Mesenchymal stem cell (in vitro differentiated cells and primary cell): ENCODE measurements around the gene THADA.

Experiments used
- DNase-seq: peaks from one replicate; pipeline ENCODE4 v3.0.0-alpha.2; 2013
- H2AFZ ChIP-seq: one replicate; pipeline ENCODE4 v1.6.1; 2013; ENCODE audit warnings: low read depth, mild to moderate bottlenecking, control low read depth, inconsistent platforms, low read length, moderate library complexity
- H2AK5ac ChIP-seq: 2 replicates; pipeline ENCODE4 v1.6.1; 2013; ENCODE audit warnings: low read length, moderate library complexity, mild to moderate bottlenecking, inconsistent platforms; ENCODE audit not compliant: severe bottlenecking
- H2BK120ac ChIP-seq: one replicate; pipeline ENCODE4 v1.6.1; 2013; ENCODE audit warnings: low read depth, mild to moderate bottlenecking, inconsistent platforms, low read length, moderate library complexity
- H2BK12ac ChIP-seq, 2 experiments: one replicate each; pipeline ENCODE4 v1.6.1; 2013; ENCODE audit warnings: inconsistent platforms in 2 of 2, low read length in 2 of 2, mild to moderate bottlenecking in 2 of 2, moderate library complexity in 2 of 2, control low read depth in 1 of 2
- H2BK15ac ChIP-seq: one replicate; pipeline ENCODE4 v1.6.1; 2013; ENCODE audit warnings: mild to moderate bottlenecking, low read depth, inconsistent platforms; ENCODE audit not compliant: poor library complexity, severe bottlenecking
- H2BK5ac ChIP-seq: 2 replicates; pipeline ENCODE4 v1.6.1; 2013; ENCODE audit warnings: low read depth, mild to moderate bottlenecking, low read length, control low read depth, inconsistent platforms; ENCODE audit not compliant: poor library complexity, severe bottlenecking
- H3K14ac ChIP-seq, 2 experiments: one replicate each; pipeline ENCODE4 v1.6.1; 2013; ENCODE audit warnings: inconsistent platforms in 2 of 2, low read length in 2 of 2, control low read depth in 1 of 2, mild to moderate bottlenecking in 1 of 2, moderate library complexity in 1 of 2
- H3K18ac ChIP-seq, 2 experiments: one replicate each; pipeline ENCODE4 v1.6.1; 2013; ENCODE audit warnings: inconsistent platforms in 2 of 2, low read length in 2 of 2, control low read depth in 1 of 2, low read depth in 1 of 2, mild to moderate bottlenecking in 1 of 2
- H3K23ac ChIP-seq, 2 experiments: one replicate each; pipeline ENCODE4 v1.6.1; 2013; ENCODE audit warnings: inconsistent platforms in 2 of 2, low read length in 2 of 2, mild to moderate bottlenecking in 2 of 2, moderate library complexity in 2 of 2, control low read depth in 1 of 2
- H3K27ac ChIP-seq: 2 replicates; pipeline ENCODE4 v1.5.1; 2013; ENCODE audit warnings: mild to moderate bottlenecking, moderate library complexity, low read length, control low read depth, inconsistent platforms; ENCODE audit not compliant: poor library complexity, severe bottlenecking
- H3K27me3 ChIP-seq, 2 experiments: 2 replicates each; pipeline versions ENCODE4 v1.6.1 to v1.7.0; 2013; ENCODE audit warnings: low read length in 2 of 2, mild to moderate bottlenecking in 2 of 2, moderate library complexity in 2 of 2, control low read depth in 1 of 2, inconsistent platforms in 1 of 2; ENCODE audit not compliant: control insufficient read depth in 1 of 2, insufficient read depth in 1 of 2
- H3K36me3 ChIP-seq, 2 experiments: 2 replicates each; pipeline versions ENCODE4 v1.6.1 to v1.7.0; 2013; ENCODE audit warnings: low read length in 2 of 2, control low read depth in 1 of 2, inconsistent platforms in 1 of 2, low read depth in 1 of 2, mild to moderate bottlenecking in 1 of 2; ENCODE audit not compliant: insufficient read depth in 2 of 2, control insufficient read depth in 1 of 2
- H3K4ac ChIP-seq, 2 experiments: one replicate each; pipeline ENCODE4 v1.6.1; 2013; ENCODE audit warnings: inconsistent platforms in 2 of 2, low read length in 2 of 2, mild to moderate bottlenecking in 2 of 2, moderate library complexity in 2 of 2, control low read depth in 1 of 2, low read depth in 1 of 2
- H3K4me1 ChIP-seq: 2 replicates; pipeline ENCODE4 v1.6.1; 2013; ENCODE audit warnings: low read depth, low read length, control low read depth; ENCODE audit not compliant: control insufficient read depth, insufficient read depth
- H3K4me2 ChIP-seq: 2 replicates; pipeline ENCODE4 v1.6.1; 2013; ENCODE audit warnings: low read length, mild to moderate bottlenecking, inconsistent platforms; ENCODE audit not compliant: poor library complexity, severe bottlenecking
- H3K4me3 ChIP-seq, 2 experiments: 2 replicates each; pipeline versions ENCODE4 v1.5.1 to v1.7.0; 2013; ENCODE audit warnings: low read length in 2 of 2, mild to moderate bottlenecking in 2 of 2, control low read depth in 1 of 2, low read depth in 1 of 2; ENCODE audit not compliant: insufficient read depth in 1 of 2
- H3K79me1 ChIP-seq: replicated peaks from 2 replicates; pipeline ENCODE4 v1.6.1; 2013; ENCODE audit warnings: mild to moderate bottlenecking, control low read depth, low read length, inconsistent platforms; ENCODE audit not compliant: poor library complexity, severe bottlenecking
- H3K9ac ChIP-seq: 2 replicates; pipeline ENCODE4 v1.7.0; 2013; ENCODE audit warnings: mild to moderate bottlenecking, low read length, moderate library complexity
- H3K9me3 ChIP-seq: 2 replicates; pipeline ENCODE4 v1.7.0; 2013; ENCODE audit warnings: mild to moderate bottlenecking, low read length; ENCODE audit not compliant: control insufficient read depth
- H4K8ac ChIP-seq: one replicate; pipeline ENCODE4 v1.6.1; 2013; ENCODE audit warnings: inconsistent platforms, mild to moderate bottlenecking, low read length, moderate library complexity
- H4K91ac ChIP-seq: one replicate; pipeline ENCODE4 v1.6.1; 2013; ENCODE audit warnings: mild to moderate bottlenecking, low read length, inconsistent platforms
- WGBS: methylation state at CpG from one replicate; pipeline ENCODE4 v1.1.7; 2013; ENCODE audit warnings: mixed read lengths; 5-methylcytosine and 5-hydroxymethylcytosine counted together

Gene THADA

DNA sequence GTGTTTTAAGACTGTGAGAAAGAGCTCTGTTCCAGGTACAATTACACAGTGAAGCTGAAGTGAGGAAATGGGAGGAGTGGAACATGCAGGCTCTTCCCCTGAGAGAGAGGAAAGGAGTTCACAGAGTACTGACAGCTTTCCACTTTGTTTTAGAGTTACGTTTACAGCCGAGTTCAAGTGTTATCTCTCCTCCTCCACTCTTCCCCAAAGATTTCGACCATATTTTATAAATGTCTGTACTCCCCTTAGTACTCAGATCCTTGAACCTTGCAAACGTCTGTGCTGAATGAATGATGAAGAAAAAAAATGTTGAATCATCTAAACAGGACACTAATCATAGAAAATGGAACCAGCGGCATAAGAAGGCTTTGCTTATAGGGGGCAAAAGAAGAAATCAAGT lies 121.6 kb downstream of the THADA start:
- H3K36me3 ChIP-seq, result peaks cover 3 to 13% of the 10 kb centered on the region in 2 experiments
- no peak overlapping the region for H3K4me2 ChIP-seq
- no peak overlapping the region for H3K4me3 ChIP-seq
- no peaks in the 10 kb centered on the region for H3K4me1 ChIP-seq
- no peak overlapping the region for H3K18ac ChIP-seq
- no peak overlapping the region for H3K4ac ChIP-seq
- no peak overlapping the region for H2BK5ac ChIP-seq
- H2AK5ac ChIP-seq, result no peak overlapping the region
- H3K23ac ChIP-seq, result no peak overlapping the region
- no peak overlapping the region for H2BK15ac ChIP-seq
- H3K27ac ChIP-seq, result no peak overlapping the region
- H2AFZ ChIP-seq, result no peak overlapping the region
- no peak overlapping the region for H3K9ac ChIP-seq
- H2BK120ac ChIP-seq, result no peak overlapping the region
- peaks cover 8% of the 10 kb centered on the region for H3K9me3 ChIP-seq
- H4K91ac ChIP-seq, result no peak overlapping the region
- no peak overlapping the region for H3K14ac ChIP-seq
- WGBS, result 20% methylated on average over 3 of the region's 5 CpGs
- peaks cover 1% of the 10 kb centered on the region for H3K79me1 ChIP-seq
- DNase-seq, result no peak
- no peak overlapping the region for H2BK12ac ChIP-seq
- no peaks in the 10 kb centered on the region for H3K27me3 ChIP-seq
- no peak overlapping the region for H4K8ac ChIP-seq

DNA sequence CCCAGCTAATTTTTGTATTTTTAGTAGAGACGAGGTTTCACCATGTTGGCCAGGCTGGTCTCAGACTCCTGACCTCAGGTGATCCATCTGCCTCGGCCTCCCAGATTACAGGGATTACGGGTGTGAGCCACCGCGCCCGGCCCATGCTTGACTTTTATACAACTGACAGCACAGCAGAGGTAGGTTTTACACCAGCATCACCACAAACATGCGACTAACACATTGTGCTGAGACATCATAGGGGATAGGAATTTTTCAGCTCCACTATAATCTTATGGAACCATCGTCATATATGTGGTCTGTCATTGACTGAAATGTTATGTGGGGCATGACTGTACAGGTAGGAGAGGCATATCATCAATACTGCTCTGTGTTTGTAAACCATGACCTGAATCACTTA lies 122.1 kb downstream of the THADA start:
- Histone ChIP-seq H2BK15ac (peak overlapping the region; percentile 20), H4K8ac (peak overlapping the region; percentile 36), H3K18ac (no peak overlapping the region), H3K9ac (no peak overlapping the region), H3K4me3 (no peak overlapping the region), H4K91ac (no peak overlapping the region), H3K36me3 (peaks cover 3 to 13% of the 10 kb centered on the region in 2 experiments), H3K27ac (no peak overlapping the region), H3K27me3 (no peaks in the 10 kb centered on the region), H3K9me3 (peaks cover 8% of the 10 kb centered on the region), H3K4ac (no peak overlapping the region), H3K23ac (no peak overlapping the region), H2BK120ac (no peak overlapping the region), H3K14ac (no peak overlapping the region), H2BK5ac (no peak overlapping the region), H3K4me1 (no peaks in the 10 kb centered on the region), H2AK5ac (no peak overlapping the region), H3K79me1 (peaks cover 1% of the 10 kb centered on the region), H2AFZ (no peak overlapping the region), H3K4me2 (no peak overlapping the region), H2BK12ac (peak overlapping the region; percentile 59 to 72)
- 100% methylated on average over 6 of the region's 8 CpGs for WGBS
- no peak for DNase-seq

DNA sequence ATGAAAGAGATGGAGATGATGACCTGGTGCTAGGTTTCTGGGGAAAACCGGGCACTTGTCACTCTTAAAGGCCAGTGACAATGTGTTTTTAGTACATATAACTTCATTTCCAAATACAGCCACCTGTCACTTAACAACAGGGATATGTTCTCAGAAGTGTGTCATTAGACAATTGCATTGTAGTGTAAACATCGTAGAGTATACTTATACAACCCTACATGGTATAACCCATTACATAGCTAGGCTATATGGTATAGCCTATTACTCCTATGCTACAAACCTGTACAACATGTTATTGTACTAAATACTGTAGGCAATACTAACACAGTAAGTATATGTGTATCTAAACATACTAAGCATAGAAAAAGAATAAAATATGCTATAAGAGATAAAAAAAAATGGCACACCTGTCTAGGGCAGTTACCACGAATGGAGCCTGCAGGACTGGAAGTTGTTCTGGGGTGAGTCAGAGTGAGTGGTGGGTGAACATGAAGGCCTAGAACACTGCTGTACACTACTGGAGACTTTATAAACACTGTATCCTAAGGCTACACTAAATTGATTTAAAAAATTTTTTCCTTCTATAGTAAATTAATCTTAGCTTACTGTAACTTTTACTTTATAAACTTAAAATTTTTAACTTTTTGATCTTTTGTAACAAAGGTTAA lies 123.2 kb downstream of the THADA start:
- no peak overlapping the region for H4K8ac ChIP-seq
- DNase-seq, result no peak
- WGBS, result no CpG with 5 or more reads among the region's 3 CpGs
- H3K27me3 ChIP-seq, result no peaks in the 10 kb centered on the region
- no peak overlapping the region for H3K4me3 ChIP-seq
- no peak overlapping the region for H2AFZ ChIP-seq
- no peak overlapping the region for H3K27ac ChIP-seq
- no peak overlapping the region for H2AK5ac ChIP-seq
- H3K4me1 ChIP-seq, result no peaks in the 10 kb centered on the region
- no peak overlapping the region for H2BK12ac ChIP-seq
- H4K91ac ChIP-seq, result no peak overlapping the region
- no peak overlapping the region for H2BK5ac ChIP-seq
- H3K23ac ChIP-seq, result no peak overlapping the region
- peaks cover 8% of the 10 kb centered on the region for H3K9me3 ChIP-seq
- peaks cover 1% of the 10 kb centered on the region for H3K79me1 ChIP-seq
- H3K9ac ChIP-seq, result no peak overlapping the region
- no peak overlapping the region for H3K14ac ChIP-seq
- H2BK120ac ChIP-seq, result no peak overlapping the region
- H3K4me2 ChIP-seq, result no peak overlapping the region
- no peak overlapping the region for H3K4ac ChIP-seq
- H3K36me3 ChIP-seq, result peaks cover 3 to 13% of the 10 kb centered on the region in 2 experiments
- H2BK15ac ChIP-seq, result no peak overlapping the region
- H3K18ac ChIP-seq, result no peak overlapping the region

DNA sequence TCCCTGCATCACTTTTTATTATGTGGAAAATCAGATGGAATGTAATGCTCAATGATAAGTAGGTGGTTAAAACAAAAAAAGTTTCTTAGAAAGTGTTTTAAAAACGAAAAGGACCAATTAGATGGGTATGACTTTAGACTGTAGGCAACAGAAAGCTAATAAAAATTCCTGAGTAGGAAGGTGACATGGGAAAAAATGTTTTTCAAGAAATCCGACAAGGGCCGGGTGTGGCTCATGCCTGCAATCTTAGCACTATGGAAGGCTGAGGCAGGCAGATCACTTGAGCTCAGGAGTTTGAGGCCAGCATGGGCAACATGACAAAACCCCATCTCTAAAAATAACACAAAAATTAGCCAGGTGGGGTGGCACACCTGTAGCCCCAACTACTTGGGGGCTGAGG lies 126.1 kb downstream of the THADA start:
- H3K79me1 ChIP-seq, result peaks cover 1% of the 10 kb centered on the region
- no peak overlapping the region for H3K4me3 ChIP-seq
- no peak overlapping the region for H3K4me2 ChIP-seq
- no peak overlapping the region for H3K27ac ChIP-seq
- no peaks in the 10 kb centered on the region for H3K27me3 ChIP-seq
- no peak overlapping the region for H2AK5ac ChIP-seq
- peaks cover 3 to 13% of the 10 kb centered on the region in 2 experiments for H3K36me3 ChIP-seq
- no peak overlapping the region for H2BK5ac ChIP-seq
- H4K8ac ChIP-seq, result no peak overlapping the region
- H3K9ac ChIP-seq, result no peak overlapping the region
- H2AFZ ChIP-seq, result no peak overlapping the region
- peaks cover 8% of the 10 kb centered on the region for H3K9me3 ChIP-seq
- no peak overlapping the region for H3K23ac ChIP-seq
- H2BK120ac ChIP-seq, result no peak overlapping the region
- no peak overlapping the region for H3K14ac ChIP-seq
- H2BK12ac ChIP-seq, result peak overlapping the region in 1 of 2 experiments; percentile 73
- H4K91ac ChIP-seq, result no peak overlapping the region
- WGBS, result 73% methylated on average over 3 of the region's 3 CpGs
- no peak for DNase-seq
- no peak overlapping the region for H3K4ac ChIP-seq
- H3K18ac ChIP-seq, result no peak overlapping the region
- H3K4me1 ChIP-seq, result no peaks in the 10 kb centered on the region
- H2BK15ac ChIP-seq, result no peak overlapping the region
